GM04503 (cell line): Measurements from ENCODE around the gene WDFY3.
"Not testable (repeated sequence)": the region's sequence is repeated elsewhere in the genome, so short reads cannot be mapped to it uniquely, and the experiment has no call there.

ENCODE experiments used
- DNase-seq: peaks from one replicate; pipeline ENCODE4 v3.0.0-alpha.2; 2012; ENCODE audit warnings: low read depth

Gene WDFY3

DNA sequence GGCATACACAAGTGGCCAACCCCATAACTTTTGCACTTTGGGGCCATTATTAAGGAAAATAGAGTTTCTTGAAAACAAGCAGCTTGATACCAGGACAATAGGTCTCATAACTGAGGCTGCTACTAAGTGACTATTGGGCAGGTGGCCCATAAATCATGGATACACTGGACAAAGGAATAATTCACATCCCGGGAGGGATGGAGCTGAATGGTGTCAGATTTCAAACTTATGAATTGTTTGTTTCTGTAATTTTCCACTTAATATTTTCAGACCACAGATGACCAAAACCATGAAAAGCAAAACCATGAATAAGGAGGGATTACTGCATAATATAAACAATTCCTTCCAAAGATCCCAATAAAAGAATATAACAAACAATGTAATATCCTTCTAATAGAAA lies 114.4 kb downstream of the WDFY3 start:
- DNase-seq = no peak

DNA sequence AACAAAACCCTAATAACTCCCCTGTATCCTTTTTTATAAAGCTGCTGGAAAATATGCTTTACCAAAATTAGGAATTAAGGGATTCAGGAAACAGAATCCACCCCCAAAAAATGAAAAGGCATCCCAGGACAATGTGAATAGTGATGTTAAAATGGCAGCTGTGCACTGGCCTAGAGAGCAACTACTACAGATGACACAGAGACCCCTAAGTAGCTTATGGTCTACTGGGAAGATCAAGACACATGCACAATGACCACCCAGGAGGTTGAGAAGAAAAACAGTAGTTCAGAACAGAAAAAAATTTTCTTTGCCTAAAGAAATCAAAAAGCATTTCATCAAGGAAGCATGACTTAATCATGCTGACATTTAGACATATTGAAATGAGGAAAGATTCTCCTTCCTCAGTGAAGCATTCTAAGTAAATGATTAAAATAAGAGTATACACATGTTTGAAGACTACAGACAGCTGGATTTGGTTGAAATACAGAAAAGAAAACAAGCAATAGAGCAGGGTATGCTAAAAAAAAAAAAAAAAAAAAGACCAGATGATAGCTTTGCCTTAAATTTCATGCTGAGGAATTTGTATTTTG lies 117.3 kb downstream of the WDFY3 start:
- DNase-seq = no peak

DNA sequence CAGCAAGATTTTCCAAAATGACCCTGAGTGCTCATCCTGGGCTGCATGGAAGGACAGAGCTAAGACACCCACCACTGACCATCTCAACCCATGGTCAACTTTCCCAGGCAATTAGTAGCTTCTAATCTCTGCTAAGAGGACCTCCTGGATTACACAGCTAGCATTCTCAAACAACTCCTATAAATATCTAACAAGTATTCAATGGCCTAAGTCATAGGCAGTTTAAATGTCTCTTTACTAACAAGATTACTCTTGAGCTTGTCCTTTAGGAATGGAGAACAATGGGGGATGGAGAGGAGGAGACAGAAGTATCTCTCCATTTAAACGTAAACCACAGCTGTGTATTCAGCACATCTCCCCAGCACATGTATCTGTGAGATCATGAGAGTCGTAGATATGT lies 118.1 kb downstream of the WDFY3 start:
- no peak for DNase-seq

DNA sequence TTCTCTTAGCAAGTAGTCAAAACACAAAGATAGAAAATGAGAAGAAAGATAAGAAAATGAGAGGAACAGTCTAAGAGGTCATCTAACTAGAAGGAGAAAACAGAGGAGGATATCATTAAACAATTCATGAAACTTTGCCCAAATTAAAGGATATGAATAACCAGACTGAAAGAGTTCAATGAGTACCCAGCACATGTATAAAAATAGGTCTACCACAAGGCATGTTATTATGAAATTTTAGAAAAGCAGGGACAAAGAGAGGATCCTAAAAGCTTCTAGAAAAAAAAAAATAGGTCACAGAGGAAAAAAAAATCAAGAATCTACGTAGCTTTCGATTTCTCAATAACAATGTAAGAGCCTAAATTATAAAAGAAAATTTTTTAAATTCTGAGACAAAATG lies 118.5 kb downstream of the WDFY3 start:
- DNase-seq = no peak

DNA sequence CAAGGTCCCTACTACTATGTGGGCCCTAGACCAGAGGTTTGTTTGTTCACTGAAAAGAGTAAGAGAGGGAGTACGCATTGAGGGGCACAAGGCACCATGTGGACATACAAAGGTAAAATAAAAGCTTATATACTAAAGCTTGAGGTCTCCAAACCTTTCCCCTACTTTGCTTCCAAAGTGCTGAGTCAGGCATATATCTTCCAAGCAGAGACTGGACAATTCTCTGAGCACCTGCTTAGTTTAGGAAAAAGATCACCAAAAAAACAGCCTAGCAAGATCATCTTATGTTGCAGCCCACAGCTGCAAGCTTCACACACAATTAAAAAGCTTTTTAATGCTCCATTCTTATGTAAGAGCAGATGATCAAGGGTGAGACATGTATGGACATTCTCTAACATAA lies 119.5 kb downstream of the WDFY3 start:
- no peak for DNase-seq

DNA sequence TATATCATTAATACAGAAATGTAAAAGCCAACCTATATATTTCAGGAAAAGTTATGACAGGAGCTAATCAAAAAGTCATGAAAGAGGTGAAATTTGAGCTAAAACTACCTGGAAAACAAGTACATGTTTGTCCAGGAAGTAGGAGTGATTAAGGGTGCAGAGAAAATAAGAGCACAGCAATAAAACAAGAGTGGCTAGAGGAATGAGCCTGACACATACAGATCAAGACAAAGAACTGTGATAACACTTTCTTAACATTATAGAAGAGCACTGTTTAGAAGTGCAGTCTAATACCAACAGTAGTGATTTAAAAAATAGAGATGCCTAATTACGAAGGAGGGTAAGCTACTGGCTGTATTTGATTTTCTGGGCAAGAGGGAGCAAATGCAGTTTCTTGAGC lies 125.1 kb downstream of the WDFY3 start:
- no peak for DNase-seq

DNA sequence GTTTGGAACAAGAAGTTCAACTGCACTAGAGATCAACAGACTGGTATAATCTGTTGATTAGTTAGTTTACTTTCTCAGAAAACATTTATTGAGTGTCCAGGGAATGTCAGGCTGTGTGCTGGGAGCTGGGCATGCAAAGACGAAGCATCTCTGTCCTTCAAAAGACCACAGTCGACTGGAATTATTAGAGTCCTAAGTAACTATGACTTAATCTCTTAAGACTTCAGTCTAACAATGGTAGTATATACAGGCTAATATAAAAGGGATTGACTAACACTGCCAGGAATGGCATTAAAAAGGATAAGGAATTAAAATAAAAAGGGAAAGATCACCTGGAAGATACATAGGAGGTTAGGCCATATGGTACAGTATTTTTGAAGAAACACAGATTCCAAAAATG lies 128.7 kb downstream of the WDFY3 start:
- DNase-seq = no peak

DNA sequence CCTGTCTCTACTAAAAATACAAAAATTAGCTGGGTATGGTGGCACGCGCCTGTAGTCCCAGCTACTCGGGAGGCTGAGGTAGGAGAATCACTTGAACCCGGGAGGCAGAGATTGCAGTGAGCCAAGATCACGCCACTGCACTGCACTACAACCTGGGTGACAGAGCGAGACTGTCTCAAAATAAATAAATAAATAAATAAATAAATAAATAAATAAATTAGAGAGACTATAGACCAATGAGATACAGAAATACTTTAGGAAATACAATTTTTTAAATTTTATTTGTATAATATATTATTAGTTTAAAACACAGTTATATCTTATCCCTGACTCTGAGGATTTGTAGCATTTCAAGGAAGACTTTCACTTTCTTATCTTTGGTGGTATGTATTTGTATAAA lies 136.9 kb downstream of the WDFY3 start:
- not testable (repeated sequence) for DNase-seq

DNA sequence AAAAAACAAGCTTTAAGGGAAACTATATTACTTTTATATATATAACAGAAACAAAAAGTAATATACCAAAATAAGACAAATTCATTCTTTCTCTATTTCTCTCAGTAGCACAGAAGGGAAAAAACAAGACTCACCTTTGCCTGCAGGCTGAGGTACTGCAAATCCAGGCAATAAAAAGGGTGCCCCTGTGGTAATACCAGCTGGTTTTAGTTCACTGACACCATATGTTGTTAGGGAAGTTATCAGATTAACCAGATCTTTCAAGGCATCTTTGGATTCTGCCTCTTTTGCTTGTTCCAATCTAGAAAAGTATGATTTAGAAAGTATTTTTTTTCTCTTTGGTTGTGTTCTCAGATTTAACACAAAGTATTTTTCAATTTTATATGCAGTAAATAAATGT lies 139.8 kb downstream of the WDFY3 start:
- no peak for DNase-seq

DNA sequence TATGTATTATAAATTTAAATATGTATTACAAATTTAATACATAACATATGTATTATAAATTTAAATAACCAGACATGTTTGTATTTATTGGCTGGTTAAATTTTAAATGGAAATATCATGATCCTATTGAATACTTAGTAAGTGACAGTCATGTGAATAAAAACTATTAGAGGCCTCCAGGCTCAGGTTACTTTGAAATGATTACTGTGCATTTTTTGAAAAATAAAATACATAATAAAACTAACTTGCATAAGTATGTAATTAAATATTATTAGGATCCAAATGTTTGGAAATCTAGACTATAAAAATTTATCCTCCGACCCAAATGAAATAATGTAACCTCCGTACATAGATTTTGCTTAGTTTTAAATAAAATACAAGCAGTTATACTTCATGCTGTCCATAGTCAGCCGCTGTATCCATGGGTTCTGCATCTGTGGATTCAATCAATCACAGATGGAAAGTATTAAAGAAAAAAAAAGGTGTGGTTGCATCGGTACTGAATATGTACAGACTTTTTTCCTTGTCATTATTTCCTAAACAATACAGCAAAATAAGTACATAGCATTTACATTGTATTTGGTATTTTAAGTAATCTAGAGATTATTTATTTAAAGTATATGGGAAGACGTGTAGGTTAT lies 140.7 kb downstream of the WDFY3 start:
- DNase-seq = no peak

DNA sequence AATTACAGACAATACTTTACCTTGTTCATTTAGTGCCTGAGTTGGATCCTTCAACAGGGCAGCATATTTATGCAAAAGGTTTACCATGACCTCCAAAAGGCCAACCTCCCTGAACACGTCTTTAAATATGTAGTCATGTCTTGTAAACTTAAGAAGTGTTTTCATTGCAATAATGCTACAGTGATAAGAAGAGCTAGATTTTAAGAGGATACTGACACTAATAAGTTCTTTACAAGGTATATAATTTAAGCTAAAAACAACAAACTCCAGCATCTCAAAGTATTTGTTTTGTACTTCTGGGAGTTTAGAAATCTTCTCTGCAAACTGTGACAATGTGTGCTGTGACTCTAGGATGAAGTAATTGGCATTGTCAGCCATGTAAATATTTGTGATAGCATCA lies 145.4 kb downstream of the WDFY3 start:
- no peak for DNase-seq

DNA sequence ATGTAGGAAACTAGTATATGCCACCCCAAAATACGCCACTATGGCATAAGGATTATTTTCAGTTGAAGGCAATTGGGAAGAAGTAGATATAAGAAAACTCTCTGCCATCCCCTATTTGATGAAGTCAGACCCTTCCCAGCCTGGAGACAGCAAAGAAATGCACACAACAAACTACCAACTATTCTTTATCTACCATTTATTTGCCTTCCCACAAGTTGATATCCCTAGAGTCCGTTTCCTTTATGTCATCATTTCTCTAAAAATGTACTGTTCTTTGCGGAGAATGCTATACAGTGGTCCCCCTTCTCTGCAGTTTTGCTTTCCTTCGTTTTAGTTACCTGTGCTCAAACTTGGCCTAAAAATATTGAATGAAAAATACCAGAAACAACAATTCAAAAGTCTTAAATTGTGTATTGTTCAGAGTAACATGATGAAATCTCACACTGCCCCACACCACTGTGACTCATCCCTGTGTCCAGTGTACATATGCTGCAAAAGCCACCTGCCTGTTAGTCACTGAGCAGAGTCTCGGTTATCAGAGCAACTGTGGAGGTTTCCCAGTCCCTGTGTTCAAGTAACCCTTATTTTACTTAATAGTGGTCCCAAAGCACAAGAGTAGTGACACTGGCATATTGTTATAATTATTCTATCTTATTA lies 152.3 kb downstream of the WDFY3 start:
- peak; percentile 37 for DNase-seq

DNA sequence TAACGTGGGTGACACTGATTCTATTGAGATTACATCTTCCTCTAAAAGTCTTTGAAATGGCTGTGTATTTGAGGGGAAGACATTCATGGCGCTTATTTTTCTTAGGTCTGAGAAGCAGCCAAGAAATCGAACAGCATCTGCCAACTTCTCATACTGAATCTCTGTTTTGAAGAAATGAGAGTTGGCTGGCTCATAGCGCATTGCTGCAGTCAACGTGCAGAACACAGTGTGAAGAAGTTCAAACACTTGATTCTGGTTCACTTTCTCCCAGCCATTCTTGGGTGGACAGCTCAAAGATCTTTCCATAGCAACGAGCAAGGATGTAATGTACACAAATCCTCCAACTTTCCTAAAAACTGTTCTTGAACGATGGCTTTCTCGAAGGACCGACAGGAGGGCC lies 156.5 kb downstream of the WDFY3 start:
- no peak for DNase-seq

DNA sequence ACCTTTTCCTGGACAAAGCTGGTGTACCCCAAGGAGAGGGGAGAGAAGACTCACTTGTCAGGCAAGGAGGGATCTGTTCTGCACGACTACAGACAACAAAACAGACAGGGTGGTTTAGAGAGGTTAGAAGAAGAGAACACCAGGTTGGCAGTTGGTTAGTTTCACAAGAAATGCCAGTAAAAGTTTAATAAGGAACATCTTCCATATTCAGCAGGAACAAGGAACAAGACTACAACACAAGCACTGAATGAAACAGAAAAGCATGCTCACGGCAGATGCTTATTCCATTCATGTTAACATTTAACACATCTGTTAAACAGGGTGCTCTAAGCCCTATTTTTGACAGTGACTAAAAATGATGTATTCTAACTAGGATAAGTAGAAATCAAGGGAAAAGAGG lies 158.2 kb downstream of the WDFY3 start:
- DNase-seq = no peak

DNA sequence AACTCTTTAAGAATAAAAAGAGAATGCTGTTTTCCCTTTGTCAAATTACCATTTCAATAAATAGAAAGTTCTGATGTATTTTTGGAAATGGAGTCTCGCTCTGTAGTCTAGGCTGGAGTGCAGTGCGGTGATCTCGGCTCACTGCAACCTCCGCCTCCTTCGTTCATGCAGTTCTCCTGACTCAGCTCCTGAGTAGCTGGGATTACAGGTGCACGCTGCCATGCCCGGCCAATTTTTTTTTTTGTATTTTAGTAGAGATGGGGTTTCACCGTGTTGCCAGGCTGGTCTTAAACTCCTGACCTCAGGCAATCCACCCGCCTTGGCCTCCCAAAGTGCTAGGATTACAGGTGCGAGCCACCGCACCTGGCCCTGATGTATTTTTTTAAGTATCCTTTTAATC lies 159.9 kb downstream of the WDFY3 start:
- not testable (repeated sequence) for DNase-seq

DNA sequence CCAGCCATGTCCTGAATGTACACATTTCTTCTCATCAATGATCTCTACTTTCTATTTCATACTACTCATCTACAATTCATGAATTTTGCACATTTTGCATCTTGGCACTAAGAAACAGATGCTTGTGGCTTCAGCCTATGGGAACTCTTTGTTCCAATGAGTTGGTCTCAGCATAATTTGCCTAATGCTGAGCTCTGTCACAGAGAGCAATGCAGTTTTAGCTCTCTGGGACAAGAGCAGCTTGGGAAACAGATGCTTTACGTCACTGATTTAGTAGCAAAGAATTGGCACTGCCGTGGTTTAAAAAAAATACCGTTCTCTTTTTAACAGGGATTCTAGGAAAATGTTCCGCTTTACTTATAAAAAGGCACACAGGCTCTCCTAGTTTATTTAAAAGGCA lies 162.4 kb downstream of the WDFY3 start:
- no peak for DNase-seq

DNA sequence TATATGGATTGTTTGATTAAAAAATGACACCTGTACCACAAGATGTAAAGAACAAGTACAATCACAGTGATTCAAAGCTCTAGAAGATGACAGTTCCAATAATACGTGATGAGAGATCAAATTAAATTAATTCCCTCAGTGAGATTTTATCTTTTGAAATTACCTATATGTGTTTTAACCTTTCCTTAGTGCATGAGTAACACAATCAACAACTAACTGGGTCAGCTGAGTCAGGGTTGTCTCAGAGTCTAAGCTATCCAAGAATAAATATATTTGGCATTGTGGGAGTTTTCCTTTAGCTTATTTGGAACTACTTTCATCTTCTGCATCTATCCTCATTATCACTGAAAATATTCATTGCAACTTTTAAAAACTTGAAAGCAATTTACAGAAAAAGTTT lies 162.8 kb downstream of the WDFY3 start:
- no peak for DNase-seq

DNA sequence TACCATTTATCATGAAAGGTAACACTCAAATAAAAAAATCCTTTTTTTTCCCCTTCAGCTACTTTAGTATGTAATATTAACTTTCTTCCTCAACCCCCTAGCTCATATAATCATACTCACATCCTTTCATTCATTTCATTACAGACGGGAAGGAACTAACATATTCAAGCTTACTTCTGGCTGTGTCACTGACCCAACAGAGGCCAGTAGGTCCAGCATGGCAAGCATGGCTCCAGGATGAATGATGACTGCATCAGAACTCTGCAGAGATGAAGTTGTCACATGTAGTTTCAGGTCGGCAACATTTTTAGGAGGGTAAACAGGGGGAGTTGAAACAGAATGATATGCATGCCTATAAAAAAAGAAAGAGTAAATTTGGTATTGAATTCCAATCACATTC lies 163.4 kb downstream of the WDFY3 start:
- DNase-seq = no peak

DNA sequence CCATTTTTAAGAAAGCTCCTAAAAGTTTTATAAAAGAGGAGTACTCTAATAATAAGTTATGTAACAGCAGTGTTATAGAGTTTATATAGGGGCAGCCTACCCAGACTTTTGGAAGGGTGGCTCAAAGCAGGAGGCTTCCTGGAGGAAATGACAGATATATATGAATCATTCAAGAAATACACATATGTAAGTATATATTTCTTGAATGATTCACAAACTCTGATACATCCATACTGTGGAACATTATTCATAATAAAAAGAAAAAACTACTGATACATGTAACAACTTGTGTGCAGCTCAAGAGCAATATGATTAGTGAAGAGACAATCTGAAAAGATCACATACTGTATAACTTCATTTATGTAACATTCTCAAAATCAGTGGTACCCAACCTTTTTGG lies 166.2 kb downstream of the WDFY3 start:
- DNase-seq = no peak

DNA sequence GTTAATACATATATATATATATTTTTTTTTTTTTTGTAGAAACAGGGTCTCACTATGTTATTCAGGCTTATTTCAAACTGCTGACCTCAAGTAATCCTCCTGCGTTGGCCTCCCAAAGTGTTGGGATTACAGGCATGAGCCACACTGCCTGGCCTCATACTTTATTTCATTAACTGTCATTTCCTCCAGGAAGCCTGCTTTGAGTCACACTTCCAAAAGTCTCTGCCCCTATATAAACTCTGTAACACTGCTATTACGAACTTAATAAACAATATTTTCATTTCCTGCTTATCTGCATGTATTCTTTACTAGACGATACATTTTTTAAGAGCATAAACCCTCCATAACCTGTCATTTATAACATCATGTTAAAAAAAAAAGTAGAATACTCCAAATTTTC lies 167.2 kb downstream of the WDFY3 start:
- DNase-seq = no peak

DNA sequence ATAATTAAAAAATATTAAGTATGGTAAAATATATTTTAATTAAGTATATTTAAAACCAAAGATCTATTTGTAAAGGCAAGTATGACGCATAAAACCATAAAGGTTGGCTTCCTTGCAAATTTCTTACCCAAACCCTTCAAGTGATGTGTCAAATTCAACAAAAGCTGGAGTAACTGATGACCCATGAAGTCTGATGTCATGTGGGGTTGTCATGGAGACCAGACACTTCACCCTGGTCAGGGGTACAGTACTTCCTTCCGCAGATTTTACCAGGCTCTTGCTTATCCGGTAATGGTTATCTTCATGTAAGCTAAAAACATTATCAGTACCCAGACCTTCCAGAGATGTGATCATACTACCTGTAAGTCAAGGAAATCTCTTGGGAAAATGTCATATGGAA lies 170.1 kb downstream of the WDFY3 start:
- DNase-seq = no peak

DNA sequence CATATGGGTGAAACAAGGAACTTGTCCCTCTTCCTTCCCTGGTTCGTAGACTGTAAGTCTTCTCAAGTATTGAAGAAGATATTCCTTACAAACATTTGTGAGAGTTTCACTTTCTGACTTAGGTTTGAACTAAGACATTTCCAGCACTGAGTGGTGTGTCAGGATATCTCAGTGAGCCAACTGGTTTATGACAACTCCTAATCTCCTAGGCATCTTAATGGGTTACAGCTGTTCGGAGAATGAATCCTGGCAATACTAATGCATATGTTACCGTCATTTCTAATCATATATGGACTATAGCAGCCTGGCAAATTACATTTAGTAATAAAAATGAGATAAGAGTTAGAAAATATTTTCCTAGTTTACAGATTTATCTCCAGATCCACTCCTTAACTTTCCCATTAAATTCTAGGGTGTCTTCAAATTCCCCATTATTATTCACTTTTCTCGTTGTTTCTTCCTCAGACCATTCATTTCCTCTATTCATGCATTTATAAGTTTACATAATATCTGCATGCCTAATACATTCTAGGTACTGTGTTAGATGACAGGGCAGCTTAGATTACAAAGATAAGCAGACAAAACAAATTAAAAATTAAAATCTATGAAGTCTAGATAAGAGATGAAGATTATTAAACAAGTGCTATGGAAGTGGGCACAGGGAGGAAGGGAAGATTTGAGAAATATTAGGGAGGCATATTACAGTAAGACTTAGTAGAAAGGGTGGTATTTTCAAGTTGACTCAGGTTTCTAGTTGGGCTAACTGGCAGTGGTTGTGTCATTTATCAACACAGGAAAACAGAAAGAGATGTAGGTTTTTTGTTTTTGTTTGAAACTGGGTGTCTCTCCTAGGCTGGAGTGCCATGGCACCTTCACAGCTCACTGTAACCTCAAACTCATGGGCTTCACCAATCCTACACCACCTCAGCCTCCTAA lies 173.9 kb downstream of the WDFY3 start:
- peak; percentile 43 for DNase-seq
